NOMO-1 (cell line): ENCODE results near the gene AUNIP.

Source experiments
- DNase-seq, 2 experiments: peaks; one replicate each; lab custom pipeline; 2025; ENCODE audit not compliant: unreplicated experiment in 2 of 2; lab: John Stamatoyannopoulos, UW

AUNIP gene

DNA sequence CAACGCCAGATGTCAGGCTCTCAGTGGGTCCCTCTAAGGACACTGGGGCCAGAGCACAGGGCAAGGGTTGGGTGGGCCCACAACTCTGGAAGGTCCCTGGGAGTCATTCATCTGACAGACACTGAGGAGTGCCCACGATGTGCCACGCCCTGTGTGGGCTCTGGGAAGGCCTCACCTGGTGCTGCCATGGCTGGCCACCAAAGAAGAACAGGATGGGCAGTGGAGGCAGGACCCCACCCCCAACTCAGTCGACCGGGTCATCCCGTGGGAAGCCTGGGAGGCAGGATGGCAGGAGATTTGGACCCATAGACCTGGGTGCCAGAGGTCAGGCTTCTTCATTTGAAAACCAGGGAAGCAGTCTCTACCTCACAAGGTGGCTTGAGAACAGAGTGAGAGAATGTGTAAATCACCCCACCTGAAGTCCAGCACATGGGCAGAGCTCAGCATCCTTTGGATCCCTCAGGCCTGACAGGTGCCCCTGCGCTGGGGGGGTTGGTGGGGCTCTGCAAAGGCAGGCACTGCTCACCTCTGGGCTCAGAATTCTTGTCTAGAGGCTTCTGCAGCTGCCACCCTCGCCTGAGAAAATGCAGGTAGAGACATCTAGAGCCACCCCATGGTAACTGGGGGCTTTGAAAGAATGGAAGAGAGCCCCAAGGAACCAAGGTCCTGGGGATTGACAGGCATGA lies 60.4 kb downstream of the AUNIP start:
- DNase-seq, result no peak

DNA sequence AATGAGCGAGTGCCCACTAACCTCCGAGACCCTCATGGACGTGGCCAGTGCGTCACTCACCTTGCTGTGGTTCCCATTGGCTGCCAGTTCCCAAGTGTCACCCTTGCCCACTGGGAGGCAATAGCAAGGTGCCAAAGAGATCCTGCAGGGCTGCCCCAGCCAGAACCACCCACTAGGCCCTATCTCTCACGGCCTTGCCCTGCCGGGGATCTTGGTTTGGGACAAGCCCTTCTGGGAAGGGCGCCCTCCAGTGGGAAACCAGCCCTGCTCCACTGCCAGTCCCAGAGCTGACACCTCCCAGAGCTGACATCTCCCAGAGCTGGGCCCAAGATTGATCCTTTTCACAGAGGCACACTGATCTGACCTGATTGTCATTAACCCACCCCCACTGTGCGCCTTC lies 61.3 kb downstream of the AUNIP start:
- no peak for DNase-seq

DNA sequence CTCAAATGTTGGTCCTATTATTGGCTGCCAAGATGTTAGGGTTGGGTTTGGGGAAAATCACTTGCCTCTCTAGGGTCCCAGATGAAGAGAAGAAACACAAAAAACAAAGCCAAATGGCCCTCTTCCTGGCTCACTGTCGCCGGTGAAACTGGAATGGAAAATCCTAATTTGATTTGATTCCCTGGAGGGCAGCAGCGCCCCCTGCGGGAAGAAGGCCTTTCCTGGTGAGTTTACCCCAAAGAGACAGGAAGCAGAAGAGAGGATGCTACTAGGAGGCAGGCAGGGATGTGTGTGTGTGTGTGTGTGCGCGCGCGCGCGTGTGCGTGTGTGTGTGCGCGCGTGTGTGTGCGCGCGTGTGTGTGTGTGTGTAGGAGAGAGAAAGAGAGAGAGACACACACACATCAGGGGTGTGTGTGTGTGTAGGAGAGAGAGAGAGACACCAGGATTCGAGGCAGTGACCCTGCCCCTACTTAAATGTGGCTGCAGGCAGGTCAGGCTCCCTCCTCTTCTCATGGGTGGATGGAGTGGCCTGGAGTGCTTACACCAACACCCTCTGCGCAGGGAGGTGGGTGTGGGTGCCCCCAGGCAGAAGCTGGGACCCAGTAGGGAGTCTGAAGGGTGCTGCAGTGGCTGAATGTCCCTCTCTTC lies 62.3 kb downstream of the AUNIP start:
- DNase-seq, result peak; percentile 75 to 76

GRCh38 chr1:25795946-25796810 lies 63.1 kb downstream of the AUNIP start:
- peak in 1 of 2 experiments; percentile 39 for DNase-seq

- DNase-seq, result no peak
These were observed 64.0 kb downstream of the AUNIP start for GRCh38 chr1:25795211-25795610.

DNA sequence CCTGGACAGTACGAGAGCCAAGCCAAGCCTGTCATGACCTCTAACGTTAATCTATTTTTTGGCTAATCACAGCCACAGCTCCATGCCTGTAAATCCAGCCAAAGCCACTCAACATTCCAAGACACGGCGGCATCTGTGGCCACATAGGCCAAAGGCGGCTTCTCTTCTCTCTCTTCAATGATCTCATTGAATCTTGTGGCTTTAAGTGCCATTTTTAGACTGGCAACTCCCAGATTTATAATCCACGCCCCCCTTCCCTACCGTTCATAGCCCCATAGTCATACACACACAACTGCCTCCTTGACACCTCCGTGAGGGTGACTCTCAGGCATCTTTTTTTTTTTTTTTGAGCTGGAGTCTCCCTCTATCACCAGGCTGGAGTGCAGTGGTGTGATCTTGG lies 64.9 kb downstream of the AUNIP start:
- DNase-seq, result no peak

DNA sequence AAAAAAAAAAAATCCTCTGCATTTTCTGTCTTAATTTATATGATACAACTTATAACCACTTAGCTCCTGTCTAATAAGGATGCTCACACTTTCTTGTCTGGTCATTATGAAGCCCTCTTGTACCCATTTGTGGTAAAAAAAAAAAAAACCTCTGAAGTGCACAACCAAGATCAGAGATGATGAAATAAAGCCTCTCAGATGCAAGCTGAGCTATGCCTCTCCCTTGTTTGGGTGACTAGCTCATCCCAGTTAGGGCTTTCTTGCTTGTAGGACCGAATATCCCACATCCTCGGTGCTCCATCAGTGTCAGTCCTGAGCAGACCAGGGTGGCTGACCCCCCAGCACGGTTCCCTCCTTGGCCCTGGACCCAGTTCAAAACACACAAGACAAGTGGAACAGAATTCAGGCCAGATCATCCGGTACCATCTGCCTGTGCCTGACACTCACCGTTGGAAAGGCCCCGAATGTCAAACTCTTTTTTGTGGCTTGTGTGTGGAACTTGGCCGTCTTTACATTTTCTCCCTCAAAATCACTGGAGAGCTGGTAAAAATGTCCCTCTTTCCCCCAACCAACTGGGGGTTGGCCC lies 65.6 kb downstream of the AUNIP start:
- DNase-seq, result no peak

DNA sequence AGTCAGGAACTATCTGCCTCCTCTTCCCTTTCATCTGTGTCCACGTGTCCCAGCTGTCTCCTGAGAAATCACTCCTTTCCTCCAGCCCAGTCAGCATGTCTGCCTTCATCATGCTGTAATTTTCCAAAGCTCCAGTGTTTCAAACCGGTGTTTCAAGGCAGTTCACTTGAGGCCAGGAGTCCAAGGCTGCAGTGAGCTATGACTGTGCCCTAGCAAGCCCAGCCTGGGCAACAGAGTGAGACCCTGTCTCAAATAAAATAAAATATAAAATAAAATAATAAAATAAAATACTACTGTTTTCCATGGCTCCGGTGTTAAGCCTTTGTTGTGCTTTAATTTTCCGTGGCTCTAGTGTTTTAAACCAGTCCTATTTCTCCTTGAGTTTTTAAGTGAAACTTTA lies 67.1 kb downstream of the AUNIP start:
- DNase-seq, result no peak

DNA sequence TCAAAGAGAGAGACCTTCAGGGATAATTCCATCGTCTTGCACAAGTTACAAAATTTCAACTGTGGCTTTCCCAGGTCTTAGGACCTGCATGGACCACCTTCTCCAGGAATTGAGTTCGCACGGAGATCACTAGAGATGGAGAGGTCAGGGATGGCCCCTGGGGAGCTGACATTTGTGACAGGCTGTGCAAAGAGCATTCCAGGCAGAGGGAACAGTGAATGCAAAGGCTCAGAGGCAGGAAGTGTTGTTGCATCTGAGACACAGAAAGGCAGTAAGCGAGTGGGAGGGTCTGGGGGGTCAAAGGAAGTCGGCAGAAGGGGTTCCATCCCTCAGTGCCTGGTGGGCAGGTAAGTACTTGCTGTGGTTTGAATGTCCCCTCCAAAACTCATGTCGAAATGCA lies 68.8 kb downstream of the AUNIP start:
- no peak for DNase-seq

- no peak for DNase-seq
These were observed 71.5 kb downstream of the AUNIP start for GRCh38 chr1:25787760-25788166.

GRCh38 chr1:25786887-25787759 lies 72.1 kb downstream of the AUNIP start:
- DNase-seq, result no peak

DNA sequence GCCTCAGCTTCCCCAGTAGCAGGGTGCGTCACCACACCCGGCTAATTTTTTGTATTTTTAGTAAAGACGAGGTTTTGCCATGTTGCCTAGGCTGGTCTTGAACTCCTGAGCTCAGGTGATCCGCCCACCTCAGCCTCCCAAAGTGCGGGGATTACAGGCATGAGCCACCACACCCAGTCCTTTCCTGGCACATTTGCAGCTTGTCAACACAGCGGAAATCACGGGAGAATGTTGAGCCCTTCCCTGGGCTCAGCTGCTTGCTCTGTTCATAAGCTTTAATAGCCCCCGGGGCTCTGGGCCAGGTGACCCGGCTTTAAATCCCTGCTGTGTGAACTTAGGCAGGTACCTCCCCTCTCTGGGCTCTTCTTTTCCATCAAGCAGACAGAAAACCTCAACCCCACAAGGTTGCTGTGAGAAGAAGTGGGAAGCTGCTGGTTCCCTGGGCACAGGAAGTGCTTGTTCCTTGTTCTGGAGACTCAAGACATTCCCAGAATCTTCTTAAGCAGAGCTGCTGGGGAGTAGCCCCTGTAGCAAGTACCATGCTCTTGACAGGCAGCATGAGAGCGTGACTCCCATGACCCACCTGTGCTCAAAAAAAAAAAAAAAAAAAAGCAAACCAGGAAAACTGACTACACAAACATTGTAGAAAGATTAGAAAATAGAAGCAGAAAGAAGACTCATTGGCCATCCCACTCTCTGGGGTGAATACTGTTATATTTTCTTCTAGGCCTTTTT lies 73.8 kb downstream of the AUNIP start:
- no peak for DNase-seq

DNA sequence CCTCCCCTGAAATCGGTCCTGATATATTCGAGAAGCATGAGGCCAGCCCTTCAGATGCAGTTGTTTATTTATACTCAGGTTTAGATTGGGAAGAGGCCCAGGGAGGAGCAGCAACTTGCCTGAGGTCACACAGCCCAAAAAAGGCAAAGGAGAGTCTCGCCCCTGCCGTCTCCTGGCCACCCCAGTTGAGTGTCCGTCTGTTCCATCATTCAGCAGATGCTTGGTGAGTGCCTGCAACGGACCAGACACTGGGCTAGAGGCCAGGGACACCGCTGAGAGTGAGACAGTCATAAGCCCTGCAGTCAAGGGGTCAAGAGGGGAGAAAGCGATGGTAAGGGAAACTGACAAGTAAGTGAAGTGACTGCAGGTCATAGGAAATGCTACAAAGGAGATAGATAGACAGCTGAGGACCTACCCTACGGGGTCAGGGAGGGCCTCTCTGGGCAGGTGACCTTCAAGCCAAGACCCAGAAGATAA lies 74.6 kb downstream of the AUNIP start:
- no peak for DNase-seq
